H1 (cell line): ENCODE results near the gene CFAP74. TPM values are rescaled to one million over a fixed set of nuclear protein-coding genes. Genes with fewer than 3 reads are reported as not detected.

Experiments used
- CTCF ChIA-PET: fragments of 300-600 bp; sonication (Branson Sonifier 250); formaldehyde crosslinking; loops from one replicate; lab custom pipeline; 2021; ENCODE audit not compliant: partially characterized antibody; lab: Charles Lee
- POLR2A ChIA-PET: fragments of 300-600 bp; sonication (Branson Sonifier 250); formaldehyde crosslinking; loops from one replicate; lab custom pipeline; 2021; ENCODE audit warnings: inconsistent platforms; ENCODE audit not compliant: partially characterized antibody; lab: Charles Lee
- DNase-seq, 2 experiments: peaks; one replicate each; pipeline versions ENCODE4 v3.0.0 to v3.0.0-alpha.2; 2010 to 2022; ENCODE audit warnings: low spot score in 2 of 2, low read depth in 1 of 2, mixed read lengths in 1 of 2
- FAIRE-seq: peaks from 2 replicates; lab custom pipeline; 2011; peaks lifted over from hg19 to GRCh38; lab: Jason Lieb, UNC
- H2AFZ ChIP-seq: 2 replicates; pipeline ENCODE4 v1.8.1; 2012; ENCODE audit warnings: low read length, inconsistent platforms
- H2AK5ac ChIP-seq: 2 replicates; pipeline ENCODE4 v1.6.1; 2013; ENCODE audit warnings: low read depth, low read length
- H2BK120ac ChIP-seq: replicated peaks from 2 replicates; pipeline ENCODE3; 2013; ENCODE audit warnings: low read depth, low read length, inconsistent platforms
- H2BK12ac ChIP-seq: 2 replicates; pipeline ENCODE4 v1.6.1; 2013; ENCODE audit warnings: low read depth, low read length
- H2BK15ac ChIP-seq: 2 replicates; pipeline ENCODE4 v1.6.1; 2013; ENCODE audit warnings: low read length
- H2BK20ac ChIP-seq: 2 replicates; pipeline ENCODE4 v1.6.1; 2013; ENCODE audit warnings: low read length
- H2BK5ac ChIP-seq: 2 replicates; pipeline ENCODE4 v1.6.1; 2013; ENCODE audit warnings: low read depth, low read length
- H3K14ac ChIP-seq: 2 replicates; pipeline ENCODE4 v1.6.1; 2013; ENCODE audit warnings: inconsistent platforms; ENCODE audit not compliant: insufficient read length
- H3K18ac ChIP-seq: 2 replicates; pipeline ENCODE4 v1.6.1; 2013; ENCODE audit warnings: low read length; ENCODE audit errors: extremely low read depth
- H3K23ac ChIP-seq: 2 replicates; pipeline ENCODE4 v1.6.1; 2013; ENCODE audit warnings: inconsistent platforms; ENCODE audit not compliant: insufficient read length
- H3K23me2 ChIP-seq: 2 replicates; pipeline ENCODE4 v1.6.1; 2013; ENCODE audit warnings: low read depth, low read length
- H3K27ac ChIP-seq: 2 replicates; pipeline ENCODE4 v1.6.1; 2011; ENCODE audit warnings: low read depth, low read length, inconsistent platforms
- H3K27me3 ChIP-seq, 4 experiments: replicated peaks in 1 of 4; 1 replicate in 1 of 4; 2 replicates in 3 of 4; pipeline versions ENCODE4 v1.6.1 to v1.8.1; 2011 to 2013; ENCODE audit warnings: low read length in 3 of 4, mild to moderate bottlenecking in 3 of 4, inconsistent platforms in 2 of 4, mixed read lengths in 2 of 4, moderate library complexity in 1 of 4; ENCODE audit not compliant: control insufficient read depth in 3 of 4, insufficient read depth in 3 of 4; ENCODE audit errors: extremely low read depth in 1 of 4
- H3K36me3 ChIP-seq, 4 experiments: 2 replicates each; pipeline versions ENCODE4 v1.6.1 to v1.8.1; 2011 to 2013; ENCODE audit warnings: mild to moderate bottlenecking in 4 of 4, low read length in 3 of 4, moderate library complexity in 2 of 4, control low read depth in 1 of 4, inconsistent platforms in 1 of 4; ENCODE audit not compliant: insufficient read depth in 4 of 4, control insufficient read depth in 2 of 4
- H3K4ac ChIP-seq: replicated peaks from 2 replicates; pipeline ENCODE3; 2013; ENCODE audit warnings: low read length, low read depth, mixed read lengths, inconsistent platforms; ENCODE audit not compliant: insufficient read length
- H3K4me1 ChIP-seq, 4 experiments: replicated peaks in 1 of 4; 1 replicate in 1 of 4; 2 replicates in 3 of 4; pipeline versions ENCODE4 v1.6.1 to v1.8.1; 2011 to 2013; ENCODE audit warnings: low read length in 3 of 4, inconsistent platforms in 2 of 4, mixed read lengths in 1 of 4; ENCODE audit not compliant: insufficient read depth in 4 of 4, control insufficient read depth in 3 of 4
- H3K4me2 ChIP-seq, 2 experiments: 2 replicates each; pipeline versions ENCODE4 v1.6.1 to v1.8.1; 2011 to 2013; ENCODE audit warnings: low read depth in 2 of 2, low read length in 2 of 2, control low read depth in 1 of 2, inconsistent platforms in 1 of 2, mild to moderate bottlenecking in 1 of 2; ENCODE audit not compliant: insufficient read depth in 1 of 2
- H3K4me3 ChIP-seq, 4 experiments: fragments of 200-600, 300-600 bp in 1 of 4; sonication (generic), shearing (Covaris generic), sonication (Bioruptor Twin) in 1 of 4; 2 replicates each; pipeline versions ENCODE4 v1.5.1 to v1.8.1; 2011 to 2016; ENCODE audit warnings: low read length in 4 of 4, low read depth in 3 of 4, control low read depth in 2 of 4, inconsistent platforms in 2 of 4, mild to moderate bottlenecking in 2 of 4, mixed read lengths in 1 of 4, moderate library complexity in 1 of 4; ENCODE audit not compliant: insufficient read depth in 2 of 4; ENCODE audit errors: extremely low read depth in 1 of 4
- H3K56ac ChIP-seq: replicated peaks from 2 replicates; pipeline ENCODE3; 2013; ENCODE audit warnings: low read depth, mild to moderate bottlenecking, mixed read lengths, low read length, inconsistent platforms; ENCODE audit not compliant: insufficient read length
- H3K79me1 ChIP-seq: 2 replicates; pipeline ENCODE4 v1.6.1; 2013; ENCODE audit warnings: low read depth, low read length, control low read depth
- H3K79me2 ChIP-seq, 2 experiments: 2 replicates each; pipeline versions ENCODE4 v1.6.1 to v1.8.1; 2012 to 2013; ENCODE audit warnings: low read length in 2 of 2, mild to moderate bottlenecking in 2 of 2, inconsistent platforms in 1 of 2; ENCODE audit not compliant: insufficient read depth in 2 of 2, control insufficient read depth in 1 of 2
- H3K9ac ChIP-seq, 4 experiments: replicated peaks in 1 of 4; 1 replicate in 1 of 4; 2 replicates in 3 of 4; pipeline versions ENCODE4 v1.6.1 to v1.8.1; 2011 to 2013; ENCODE audit warnings: low read depth in 3 of 4, low read length in 3 of 4, control low read depth in 2 of 4, mild to moderate bottlenecking in 2 of 4, moderate library complexity in 2 of 4, inconsistent platforms in 1 of 4; ENCODE audit errors: extremely low read depth in 1 of 4
- H3K9me3 ChIP-seq, 2 experiments: 2 replicates each; pipeline versions ENCODE4 v1.6.1 to v1.8.1; 2012 to 2013; ENCODE audit warnings: mild to moderate bottlenecking in 2 of 2, moderate library complexity in 2 of 2, control low read depth in 1 of 2, inconsistent platforms in 1 of 2, low read depth in 1 of 2, low read length in 1 of 2, mixed read lengths in 1 of 2; ENCODE audit not compliant: insufficient read depth in 2 of 2
- H4K20me1 ChIP-seq, 2 experiments: replicated peaks in 1 of 2; 2 replicates each; pipeline versions ENCODE3 to v1.8.1; 2011 to 2013; ENCODE audit warnings: inconsistent platforms in 2 of 2, low read length in 2 of 2, mild to moderate bottlenecking in 1 of 2; ENCODE audit not compliant: insufficient read depth in 2 of 2, control insufficient read depth in 1 of 2
- H4K5ac ChIP-seq: 2 replicates; pipeline ENCODE4 v1.6.1; 2013; ENCODE audit warnings: low read length, low read depth, mixed read lengths, inconsistent platforms; ENCODE audit not compliant: insufficient read length
- H4K8ac ChIP-seq: 2 replicates; pipeline ENCODE4 v1.8.0; 2013; ENCODE audit warnings: mild to moderate bottlenecking, moderate library complexity, low read length, inconsistent platforms; ENCODE audit not compliant: insufficient read depth; ENCODE audit errors: extremely low read depth
- H4K91ac ChIP-seq: replicated peaks from 2 replicates; pipeline ENCODE3; 2013; ENCODE audit warnings: low read length, mixed read lengths, inconsistent platforms; ENCODE audit not compliant: insufficient read length
- BRCA1 ChIP-seq: IDR thresholded peaks from 2 replicates; pipeline ENCODE4 v1.6.1; 2012; ENCODE audit warnings: low read depth, low read length, improper control_type of control experiment
- CBX5 ChIP-seq: fragments of 300-800, 300-1000 bp; sonication (generic); IDR thresholded peaks from 2 replicates; pipeline ENCODE4 v1.7.1; 2016; ENCODE audit warnings: antibody characterized with exemption, low read length, low read depth
- CHD2 ChIP-seq: IDR thresholded peaks from 2 replicates; pipeline ENCODE4 v1.6.1; 2012; ENCODE audit warnings: low read length, improper control_type of control experiment
- GABPA ChIP-seq: IDR thresholded peaks from 2 replicates; pipeline ENCODE4 v1.6.1; 2011; ENCODE audit warnings: mild to moderate bottlenecking, low read length, moderate library complexity, borderline replicate concordance; ENCODE audit not compliant: insufficient read depth
- KDM4A ChIP-seq: IDR thresholded peaks from one replicate; pipeline ENCODE4 v1.7.1; 2012; ENCODE audit warnings: low read depth, mild to moderate bottlenecking, moderate library complexity, low read length, inconsistent platforms; ENCODE audit not compliant: severe bottlenecking
- NANOG ChIP-seq: IDR thresholded peaks from 2 replicates; pipeline ENCODE4 v1.6.1; 2011; ENCODE audit warnings: low read length, low read depth, mild to moderate bottlenecking, inconsistent platforms; ENCODE audit not compliant: insufficient read depth, poor library complexity, severe bottlenecking
- RAD21 ChIP-seq, 2 experiments: IDR thresholded peaks in 1 of 2; conservative IDR thresholded peaks in 1 of 2; 2 replicates each; pipeline ENCODE4 v1.6.1; 2011; ENCODE audit warnings: low read depth in 2 of 2, low read length in 2 of 2, improper control_type of control experiment in 1 of 2, inconsistent platforms in 1 of 2, mild to moderate bottlenecking in 1 of 2, moderate library complexity in 1 of 2
- RBBP5 ChIP-seq: IDR thresholded peaks from 2 replicates; pipeline ENCODE4 v1.7.1; 2012; ENCODE audit warnings: low read depth, mild to moderate bottlenecking, inconsistent platforms, low read length, moderate library complexity, borderline replicate concordance
- RFX5 ChIP-seq: IDR thresholded peaks from 2 replicates; pipeline ENCODE4 v1.6.1; 2011; ENCODE audit warnings: low read depth, low read length, improper control_type of control experiment, borderline replicate concordance
- RNF2 ChIP-seq: fragments of 200-900, 300-1000 bp; sonication (generic); IDR thresholded peaks from 2 replicates; pipeline ENCODE4 v1.7.1; 2016; ENCODE audit warnings: borderline replicate concordance, low read depth, mild to moderate bottlenecking, antibody characterized with exemption, low read length; ENCODE audit not compliant: poor library complexity, severe bottlenecking; ENCODE audit errors: missing control alignments
- RXRA ChIP-seq: IDR thresholded peaks from 2 replicates; pipeline ENCODE4 v1.6.1; 2011; ENCODE audit warnings: low read depth, mild to moderate bottlenecking, low read length, moderate library complexity; ENCODE audit not compliant: insufficient read depth
- TCF12 ChIP-seq: IDR thresholded peaks from 2 replicates; pipeline ENCODE4 v1.6.1; 2011; ENCODE audit warnings: low read depth, mild to moderate bottlenecking, low read length
- YY1 ChIP-seq: IDR thresholded peaks from 2 replicates; pipeline ENCODE4 v1.6.1; 2011; ENCODE audit warnings: low read depth, mild to moderate bottlenecking, low read length
- WGBS, 2 experiments: shearing (Covaris generic) in 1 of 2; methylation state at CpG; one replicate each; pipeline versions ENCODE4 v1.1.6 to v1.1.7; 2013 to 2015; ENCODE audit warnings: low lambda C conversion rate in 2 of 2, mixed read lengths in 2 of 2, inconsistent platforms in 1 of 2, low coverage in 1 of 2, missing lambda C conversion rate in 1 of 2; ENCODE audit not compliant: insufficient replicate concordance in 2 of 2, insufficient coverage in 1 of 2, insufficient read length in 1 of 2; ENCODE audit errors: extremely low coverage in 1 of 2, missing lambda C conversion rate in 1 of 2; 5-methylcytosine and 5-hydroxymethylcytosine counted together
- polyA plus RNA-seq, 7 experiments: library from polyadenylated mRNA; depleted of rRNA in 3 of 7; stranded (reverse) in 5 of 7; unstranded in 2 of 7; fragments of >200 nt in 5 of 7; fragments of 200-250 nt in 2 of 7; gene quantifications; 1 replicate in 5 of 7; 2 replicates in 1 of 7; 4 replicates in 1 of 7; pipeline versions ENCODE4 v1.2.1 to v1.2.3, GENCODE V29; 2011 to 2013; ENCODE audit warnings: missing spikeins in 2 of 7, mixed read lengths in 2 of 7
- total RNA-seq: library from RNA; stranded (reverse); fragmentation: NEBNext Ultra II Directional; extraction: Animal tissue kit (Norgen Biotek cat#: 25700); gene quantifications from 2 replicates; pipeline ENCODE4 v1.2.1, GENCODE V29; 2021

Gene CFAP74
- total and polyA plus RNA-seq, 2 of the 8 experiments (the other 6 are each of a cell fraction or from before 2014, with no cell fraction given) = 0.09 to 0.20 TPM

GRCh38 chr1:1956101-1956500, 47.5 kb downstream of the CFAP74 start:
- no peak overlapping the region for H2BK5ac ChIP-seq
- H4K5ac ChIP-seq = no peak overlapping the region
- WGBS, 2 experiments = 93% methylated on average over 7 of the region's 7 CpGs; no CpG with 5 or more reads in 1 of the 2 experiments
- FAIRE-seq = no peak
- H3K14ac ChIP-seq = no peak overlapping the region
- H3K36me3 ChIP-seq = no peaks in the 10 kb centered on the region
- H3K79me2 ChIP-seq = no peaks in the 10 kb centered on the region
- H2AK5ac ChIP-seq = no peak overlapping the region
- no peak overlapping the region for H2BK15ac ChIP-seq
- H3K23ac ChIP-seq = no peak overlapping the region
- H4K8ac ChIP-seq = peak overlapping the region; percentile 28; the same call in 1 of the 2 replicates
- no peak overlapping the region for H3K9ac ChIP-seq
- no peak overlapping the region for H2BK120ac ChIP-seq
- no peak overlapping the region for H3K27ac ChIP-seq
- H2BK12ac ChIP-seq = no peak overlapping the region
- H2AFZ ChIP-seq = no peak overlapping the region
- H3K56ac ChIP-seq = no peak overlapping the region
- peak overlapping the region; percentile 65 for H4K91ac ChIP-seq
- peaks cover 0 to 1% of the 10 kb centered on the region in 2 experiments for H4K20me1 ChIP-seq
- H3K23me2 ChIP-seq = no peaks in the 10 kb centered on the region; the same call in 1 of the 2 replicates
- H3K18ac ChIP-seq = peak overlapping the region; percentile 60; the same call in 1 of the 2 replicates
- no peak overlapping the region for H2BK20ac ChIP-seq
- H3K4ac ChIP-seq = no peak overlapping the region
- peaks cover 0 to 5% of the 10 kb centered on the region in 2 experiments; a peak in 1 of 4 replicates for H3K9me3 ChIP-seq
- DNase-seq = no peak
- ChIA-PET CTCF (interaction anchor here (0.6 to 15.6 kb wide), 17 partner anchors 10 to 177 kb away, joined by 3 to 249 read pairs (median 4); partner anchors contain the start of gene PRKCZ), POLR2A (interaction anchor here (1.1 to 1.3 kb wide), 2 partner anchors 20 to 84 kb away, joined by 3 read pairs; no protein-coding TSS in a partner anchor)
- no peak overlapping the region for H3K4me3 ChIP-seq
- H3K27me3 ChIP-seq = no peaks in the 10 kb centered on the region; a peak in 1 of 7 replicates
- H3K79me1 ChIP-seq = no peaks in the 10 kb centered on the region
- H3K4me2 ChIP-seq = no peak overlapping the region
- peaks cover 0 to 9% (median 6%) of the 10 kb centered on the region in 4 experiments; a peak in 5 of 7 replicates for H3K4me1 ChIP-seq
- no peak for TF ChIP-seq YY1
- TF ChIP-seq GABPA = no peak
- TF ChIP-seq CBX5 = no peak
- no peak for TF ChIP-seq RAD21 (IDR thresholded peaks at IDR 0.05 in 1 of 2, conservative IDR thresholded peaks at IDR 0.05 in 1 of 2; ENCODE audit: low read depth in 2 of 2, low read length in 2 of 2)
- TF ChIP-seq RBBP5 = no peak
- no peak for TF ChIP-seq NANOG
- TF ChIP-seq RXRA = no peak
- TF ChIP-seq BRCA1 = no peak
- TF ChIP-seq TCF12 = no peak
- no peak for TF ChIP-seq RNF2
- TF ChIP-seq KDM4A = no peak
- no peak for TF ChIP-seq RFX5
- no peak for TF ChIP-seq CHD2
